Measurements from ENCODE around the gene EDDM3A.

The EDDM3A gene

GRCh38 chr14:20726531-20726930, 19.2 kb upstream of the EDDM3A start:
- Mint-ChIP-seq H3K27me3 (ENCODE audit: low read depth) (peaks cover 2% of the 10 kb centered on the region), H3K9me3 (no peaks in the 10 kb centered on the region), H3K36me3 (ENCODE audit: low read depth) (no peaks in the 10 kb centered on the region), H3K4me1 (no peaks in the 10 kb centered on the region), H3K27ac (peak overlapping the region in 2 of 3 experiments; percentile 2 to 78), H3K4me3 (no peak overlapping the region)
- TF ChIP-seq, protein P1, sequence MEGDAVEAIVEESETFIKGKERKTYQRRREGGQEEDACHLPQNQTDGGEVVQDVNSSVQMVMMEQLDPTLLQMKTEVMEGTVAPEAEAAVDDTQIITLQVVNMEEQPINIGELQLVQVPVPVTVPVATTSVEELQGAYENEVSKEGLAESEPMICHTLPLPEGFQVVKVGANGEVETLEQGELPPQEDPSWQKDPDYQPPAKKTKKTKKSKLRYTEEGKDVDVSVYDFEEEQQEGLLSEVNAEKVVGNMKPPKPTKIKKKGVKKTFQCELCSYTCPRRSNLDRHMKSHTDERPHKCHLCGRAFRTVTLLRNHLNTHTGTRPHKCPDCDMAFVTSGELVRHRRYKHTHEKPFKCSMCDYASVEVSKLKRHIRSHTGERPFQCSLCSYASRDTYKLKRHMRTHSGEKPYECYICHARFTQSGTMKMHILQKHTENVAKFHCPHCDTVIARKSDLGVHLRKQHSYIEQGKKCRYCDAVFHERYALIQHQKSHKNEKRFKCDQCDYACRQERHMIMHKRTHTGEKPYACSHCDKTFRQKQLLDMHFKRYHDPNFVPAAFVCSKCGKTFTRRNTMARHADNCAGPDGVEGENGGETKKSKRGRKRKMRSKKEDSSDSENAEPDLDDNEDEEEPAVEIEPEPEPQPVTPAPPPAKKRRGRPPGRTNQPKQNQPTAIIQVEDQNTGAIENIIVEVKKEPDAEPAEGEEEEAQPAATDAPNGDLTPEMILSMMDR (IDR thresholded peaks at IDR 0.05; ENCODE audit: unreplicated experiment in 3 of 3): no peak

GRCh38 chr14:20730891-20731290, 14.8 kb upstream of the EDDM3A start:
- H3K27me3 Mint-ChIP-seq (ENCODE audit: low read depth): no peaks in the 10 kb centered on the region
- H3K36me3 Mint-ChIP-seq (ENCODE audit: low read depth): no peaks in the 10 kb centered on the region
- no peak overlapping the region for H3K27ac Mint-ChIP-seq
- H3K4me1 Mint-ChIP-seq: no peaks in the 10 kb centered on the region
- no peaks in the 10 kb centered on the region for H3K9me3 Mint-ChIP-seq
- TF ChIP-seq, protein P1 (IDR thresholded peaks at IDR 0.05; ENCODE audit: unreplicated experiment in 3 of 3): no peak
- H3K4me3 Mint-ChIP-seq: no peak overlapping the region

DNA sequence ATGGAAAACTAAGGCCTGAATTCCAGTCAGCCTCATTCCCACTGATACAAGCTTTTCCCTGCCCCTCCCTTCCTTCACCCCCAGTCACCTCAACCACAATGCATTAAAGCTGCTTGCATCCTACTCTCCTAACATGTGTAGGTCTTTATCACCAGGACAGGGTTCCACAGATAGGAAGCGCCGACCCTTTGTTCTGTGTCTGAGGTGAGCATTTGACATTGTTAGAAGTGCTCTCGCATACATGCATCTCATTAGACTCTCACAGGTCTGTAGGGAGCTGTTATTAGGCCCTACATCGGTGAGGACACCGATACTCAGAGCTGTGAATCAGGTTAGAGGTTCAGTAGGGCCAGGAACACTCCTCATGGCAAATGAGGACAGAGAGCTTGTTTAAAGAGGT, 13.2 kb upstream of the EDDM3A start:
- Mint-ChIP-seq H3K4me1 (no peaks in the 10 kb centered on the region), H3K4me3 (no peak overlapping the region), H3K36me3 (ENCODE audit: low read depth) (no peaks in the 10 kb centered on the region), H3K27me3 (ENCODE audit: low read depth) (no peaks in the 10 kb centered on the region), H3K9me3 (no peaks in the 10 kb centered on the region), H3K27ac (no peak overlapping the region)
- TF ChIP-seq, protein P1 (IDR thresholded peaks at IDR 0.05; ENCODE audit: unreplicated experiment in 3 of 3): no peak

- no peak overlapping the region for H3K27ac Mint-ChIP-seq
Measured at GRCh38 chr14:20732979-20733635, 12.6 kb upstream of the EDDM3A start.

GRCh38 chr14:20733684-20734429, 11.8 kb upstream of the EDDM3A start:
- H3K27me3 Mint-ChIP-seq (ENCODE audit: low read depth): no peaks in the 10 kb centered on the region
- H3K9me3 Mint-ChIP-seq: no peaks in the 10 kb centered on the region
- no peak overlapping the region for H3K27ac Mint-ChIP-seq
- TF ChIP-seq, protein P1 (IDR thresholded peaks at IDR 0.05; ENCODE audit: unreplicated experiment in 3 of 3): no peak
- no peaks in the 10 kb centered on the region for H3K4me1 Mint-ChIP-seq
- no peaks in the 10 kb centered on the region for H3K36me3 Mint-ChIP-seq (ENCODE audit: low read depth)
- no peak overlapping the region for H3K4me3 Mint-ChIP-seq

More at GRCh38 chr14:20732979-20733635, 12.6 kb upstream of the EDDM3A start:
- Mint-ChIP-seq H3K4me3 (no peak overlapping the region), H3K4me1 (no peaks in the 10 kb centered on the region), H3K36me3 (ENCODE audit: low read depth) (no peaks in the 10 kb centered on the region), H3K9me3 (no peaks in the 10 kb centered on the region), H3K27me3 (ENCODE audit: low read depth) (no peaks in the 10 kb centered on the region)
- TF ChIP-seq, protein P1 (IDR thresholded peaks at IDR 0.05; ENCODE audit: unreplicated experiment in 3 of 3): no peak

All from nephron (organoid).